Liver (tissue), 9 donors: ENCODE measurements around the gene RTN4RL1. TPM values are rescaled to one million over a fixed set of nuclear protein-coding genes. Genes with fewer than 3 reads are reported as not detected.

ENCODE experiments used
- DNase-seq: peaks from one replicate; pipeline ENCODE4 v3.0.0-alpha.2; 2017; ENCODE audit warnings: low spot score
- H3K27ac ChIP-seq, 2 donors: one replicate each; pipeline ENCODE4 v1.7.0; 2013; ENCODE audit warnings: inconsistent platforms in 2 of 2, low read length in 2 of 2, control low read depth in 1 of 2, low read depth in 1 of 2, mild to moderate bottlenecking in 1 of 2
- H3K27me3 ChIP-seq, 4 donors: one replicate each; pipeline versions ENCODE4 v1.6.1 to v1.7.0; 2013; ENCODE audit warnings: low read length in 3 of 4, inconsistent platforms in 1 of 4, mild to moderate bottlenecking in 1 of 4, moderate library complexity in 1 of 4; ENCODE audit not compliant: control insufficient read depth in 4 of 4, insufficient read depth in 4 of 4
- H3K36me3 ChIP-seq, 4 donors: one replicate each; pipeline versions ENCODE4 v1.6.1 to v1.7.0; 2013; ENCODE audit warnings: low read length in 3 of 4, mild to moderate bottlenecking in 3 of 4, low read depth in 1 of 4, moderate library complexity in 1 of 4; ENCODE audit not compliant: control insufficient read depth in 4 of 4, insufficient read depth in 3 of 4
- H3K4me1 ChIP-seq, 4 donors: one replicate each; pipeline versions ENCODE4 v1.6.1 to v1.7.0; 2013; ENCODE audit warnings: low read length in 3 of 4, mild to moderate bottlenecking in 3 of 4, moderate library complexity in 1 of 4; ENCODE audit not compliant: control insufficient read depth in 4 of 4, insufficient read depth in 4 of 4
- H3K4me3 ChIP-seq, 3 donors: one replicate each; pipeline versions ENCODE4 v1.6.1 to v1.7.0; 2013; ENCODE audit warnings: low read length in 3 of 3, control low read depth in 1 of 3, low read depth in 1 of 3, mild to moderate bottlenecking in 1 of 3
- H3K9ac ChIP-seq, 2 donors: one replicate each; pipeline ENCODE4 v1.7.0; 2013; ENCODE audit warnings: low read length in 2 of 2, mild to moderate bottlenecking in 2 of 2, moderate library complexity in 2 of 2, control low read depth in 1 of 2, low read depth in 1 of 2
- H3K9me3 ChIP-seq, 4 donors: one replicate each; pipeline versions ENCODE4 v1.6.1 to v1.7.0; 2013; ENCODE audit warnings: low read length in 3 of 4; ENCODE audit not compliant: control insufficient read depth in 4 of 4
- FOXA1 ChIP-seq: IDR thresholded peaks from 2 replicates; pipeline ENCODE4 v1.6.1; 2016; ENCODE audit warnings: antibody characterized with exemption
- FOXA2 ChIP-seq: IDR thresholded peaks from 2 replicates; pipeline ENCODE4 v1.6.1; 2016; ENCODE audit warnings: antibody characterized with exemption
- GABPA ChIP-seq, 2 donors: IDR thresholded peaks in 1 of 2; conservative IDR thresholded peaks in 1 of 2; 2 replicates each; pipeline ENCODE4 v1.6.1; 2016; ENCODE audit warnings: antibody characterized with exemption in 2 of 2, mild to moderate bottlenecking in 1 of 2, moderate library complexity in 1 of 2
- HNF4A ChIP-seq, 2 donors: conservative IDR thresholded peaks; 2 replicates each; pipeline ENCODE4 v1.6.1; 2016; ENCODE audit warnings: antibody characterized with exemption in 2 of 2, mild to moderate bottlenecking in 2 of 2
- HNF4G ChIP-seq: IDR thresholded peaks from 2 replicates; pipeline ENCODE4 v1.6.1; 2016; ENCODE audit warnings: antibody characterized with exemption
- JUND ChIP-seq, 2 donors: IDR thresholded peaks; 2 replicates each; pipeline ENCODE4 v1.6.1; 2016; ENCODE audit warnings: antibody characterized with exemption in 2 of 2
- RAD21 ChIP-seq, 2 donors: IDR thresholded peaks; 2 replicates each; pipeline ENCODE4 v1.6.1; 2016; ENCODE audit warnings: antibody characterized with exemption in 2 of 2, mild to moderate bottlenecking in 2 of 2
- RXRA ChIP-seq, 2 donors: IDR thresholded peaks; 2 replicates each; pipeline ENCODE4 v1.6.1; 2017 to 2018; ENCODE audit warnings: antibody characterized with exemption in 2 of 2, mild to moderate bottlenecking in 1 of 2
- SP1 ChIP-seq: IDR thresholded peaks from 2 replicates; pipeline ENCODE4 v1.6.1; 2018; ENCODE audit warnings: antibody characterized with exemption, mild to moderate bottlenecking
- TAF1 ChIP-seq: conservative IDR thresholded peaks from 2 replicates; pipeline ENCODE4 v1.6.1; 2016; ENCODE audit warnings: antibody characterized with exemption, mild to moderate bottlenecking
- YY1 ChIP-seq: IDR thresholded peaks from 2 replicates; pipeline ENCODE4 v1.6.1; 2016; ENCODE audit warnings: antibody characterized with exemption, mild to moderate bottlenecking
- ZBTB33 ChIP-seq: IDR thresholded peaks from 2 replicates; pipeline ENCODE4 v1.6.1; 2016; ENCODE audit warnings: antibody characterized with exemption
- WGBS: extraction: QIAGEN DNeasy Blood & Tissue Kit; methylation state at CpG from one replicate; pipeline ENCODE4 v1.1.7; 2013; 5-methylcytosine and 5-hydroxymethylcytosine counted together
- polyA plus RNA-seq, 2 donors: library from polyadenylated mRNA; stranded (reverse) in 1 of 2; unstranded in 1 of 2; fragments of 200-250 nt in 1 of 2; fragments of >200 nt in 1 of 2; fragmentation: Nextera tagmentation in 1 of 2; extraction: Ambion mirVana in 1 of 2; gene quantifications; one replicate each; pipeline versions ENCODE4 v1.2.1 to v1.2.3, GENCODE V29; 2013 to 2015
- total RNA-seq, 2 donors: library from RNA; depleted of rRNA; stranded (reverse); fragments of >200 nt; gene quantifications; one replicate each; pipeline ENCODE4 v1.2.3, GENCODE V29; 2014
- TF ChIP-seq, protein P1 (sequence below): fragments of 150-350 bp; IDR thresholded peaks from 2 replicates; pipeline ENCODE4 v1.5.1; 2017; ENCODE audit warnings: improper control_type of control experiment, low read depth, low read length; ENCODE audit not compliant: missing input control
- TF ChIP-seq, protein P2 (sequence below): IDR thresholded peaks from 2 replicates; pipeline ENCODE4 v1.6.1; 2016; ENCODE audit warnings: antibody characterized with exemption
- TF ChIP-seq, protein P3 (sequence below): IDR thresholded peaks from 2 replicates; pipeline ENCODE4 v1.6.1; 2016; ENCODE audit warnings: antibody characterized with exemption, mild to moderate bottlenecking
- donor health status: healthy.
- donor health status: healthy.
- donor health status: healthy.
- donor health status: healthy.
- donor health status: healthy.

Gene RTN4RL1
- total and polyA plus RNA-seq, 4 donors, result 0.04 to 5.4 (median 1.2) TPM

- Histone ChIP-seq H3K36me3 (peaks cover 2 to 6% (median 5%) of the 10 kb centered on the region in 4 donors), H3K4me3 (no peak overlapping the region), H3K9ac (no peak overlapping the region), H3K27me3 (no peaks in the 10 kb centered on the region), H3K27ac (no peak overlapping the region), H3K4me1 (peaks cover 9 to 19% (median 10%) of the 10 kb centered on the region in 4 donors), H3K9me3 (no peaks in the 10 kb centered on the region)
- DNase-seq, result no peak
- TF ChIP-seq RXRA (IDR thresholded peaks at IDR 0.05), result no peak
- TF ChIP-seq, protein P1, sequence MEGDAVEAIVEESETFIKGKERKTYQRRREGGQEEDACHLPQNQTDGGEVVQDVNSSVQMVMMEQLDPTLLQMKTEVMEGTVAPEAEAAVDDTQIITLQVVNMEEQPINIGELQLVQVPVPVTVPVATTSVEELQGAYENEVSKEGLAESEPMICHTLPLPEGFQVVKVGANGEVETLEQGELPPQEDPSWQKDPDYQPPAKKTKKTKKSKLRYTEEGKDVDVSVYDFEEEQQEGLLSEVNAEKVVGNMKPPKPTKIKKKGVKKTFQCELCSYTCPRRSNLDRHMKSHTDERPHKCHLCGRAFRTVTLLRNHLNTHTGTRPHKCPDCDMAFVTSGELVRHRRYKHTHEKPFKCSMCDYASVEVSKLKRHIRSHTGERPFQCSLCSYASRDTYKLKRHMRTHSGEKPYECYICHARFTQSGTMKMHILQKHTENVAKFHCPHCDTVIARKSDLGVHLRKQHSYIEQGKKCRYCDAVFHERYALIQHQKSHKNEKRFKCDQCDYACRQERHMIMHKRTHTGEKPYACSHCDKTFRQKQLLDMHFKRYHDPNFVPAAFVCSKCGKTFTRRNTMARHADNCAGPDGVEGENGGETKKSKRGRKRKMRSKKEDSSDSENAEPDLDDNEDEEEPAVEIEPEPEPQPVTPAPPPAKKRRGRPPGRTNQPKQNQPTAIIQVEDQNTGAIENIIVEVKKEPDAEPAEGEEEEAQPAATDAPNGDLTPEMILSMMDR, result no peak
- TF ChIP-seq ZBTB33, result no peak
- TF ChIP-seq HNF4A (conservative IDR thresholded peaks at IDR 0.05), result no peak
- TF ChIP-seq YY1, result no peak
- TF ChIP-seq SP1, result no peak
- no peak for TF ChIP-seq FOXA1
- no peak for TF ChIP-seq RAD21 (IDR thresholded peaks at IDR 0.05)
- TF ChIP-seq TAF1, result no peak
- TF ChIP-seq JUND (IDR thresholded peaks at IDR 0.05), result no peak
- TF ChIP-seq, protein P2, sequence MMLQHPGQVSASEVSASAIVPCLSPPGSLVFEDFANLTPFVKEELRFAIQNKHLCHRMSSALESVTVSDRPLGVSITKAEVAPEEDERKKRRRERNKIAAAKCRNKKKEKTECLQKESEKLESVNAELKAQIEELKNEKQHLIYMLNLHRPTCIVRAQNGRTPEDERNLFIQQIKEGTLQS, result no peak
- TF ChIP-seq FOXA2, result no peak
- TF ChIP-seq, protein P3, sequence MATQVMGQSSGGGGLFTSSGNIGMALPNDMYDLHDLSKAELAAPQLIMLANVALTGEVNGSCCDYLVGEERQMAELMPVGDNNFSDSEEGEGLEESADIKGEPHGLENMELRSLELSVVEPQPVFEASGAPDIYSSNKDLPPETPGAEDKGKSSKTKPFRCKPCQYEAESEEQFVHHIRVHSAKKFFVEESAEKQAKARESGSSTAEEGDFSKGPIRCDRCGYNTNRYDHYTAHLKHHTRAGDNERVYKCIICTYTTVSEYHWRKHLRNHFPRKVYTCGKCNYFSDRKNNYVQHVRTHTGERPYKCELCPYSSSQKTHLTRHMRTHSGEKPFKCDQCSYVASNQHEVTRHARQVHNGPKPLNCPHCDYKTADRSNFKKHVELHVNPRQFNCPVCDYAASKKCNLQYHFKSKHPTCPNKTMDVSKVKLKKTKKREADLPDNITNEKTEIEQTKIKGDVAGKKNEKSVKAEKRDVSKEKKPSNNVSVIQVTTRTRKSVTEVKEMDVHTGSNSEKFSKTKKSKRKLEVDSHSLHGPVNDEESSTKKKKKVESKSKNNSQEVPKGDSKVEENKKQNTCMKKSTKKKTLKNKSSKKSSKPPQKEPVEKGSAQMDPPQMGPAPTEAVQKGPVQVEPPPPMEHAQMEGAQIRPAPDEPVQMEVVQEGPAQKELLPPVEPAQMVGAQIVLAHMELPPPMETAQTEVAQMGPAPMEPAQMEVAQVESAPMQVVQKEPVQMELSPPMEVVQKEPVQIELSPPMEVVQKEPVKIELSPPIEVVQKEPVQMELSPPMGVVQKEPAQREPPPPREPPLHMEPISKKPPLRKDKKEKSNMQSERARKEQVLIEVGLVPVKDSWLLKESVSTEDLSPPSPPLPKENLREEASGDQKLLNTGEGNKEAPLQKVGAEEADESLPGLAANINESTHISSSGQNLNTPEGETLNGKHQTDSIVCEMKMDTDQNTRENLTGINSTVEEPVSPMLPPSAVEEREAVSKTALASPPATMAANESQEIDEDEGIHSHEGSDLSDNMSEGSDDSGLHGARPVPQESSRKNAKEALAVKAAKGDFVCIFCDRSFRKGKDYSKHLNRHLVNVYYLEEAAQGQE, result no peak
- TF ChIP-seq GABPA (IDR thresholded peaks at IDR 0.05 in 1 of 2, conservative IDR thresholded peaks at IDR 0.05 in 1 of 2), result no peak
- TF ChIP-seq HNF4G, result no peak
- WGBS, result 91% methylated on average over 10 of the region's 10 CpGs
Observed at GRCh38 chr17:2074919-2075318, 49.8 kb upstream of the RTN4RL1 start.
